ENCODE measurements around the gene WARS2.

GRCh38 chr1:119068427-119068826 lies 72.0 kb downstream of the WARS2 start:
- TF ChIP-seq EP300 (IDR thresholded peaks at IDR 0.05; ENCODE audit: borderline replicate concordance) (no peak), EGR1 (IDR thresholded peaks at IDR 0.05) (no peak), FOXM1 (IDR thresholded peaks at IDR 0.05; ENCODE audit: borderline replicate concordance, low read depth) (no peak), TAF1 (IDR thresholded peaks at IDR 0.05; ENCODE audit: low read depth) (no peak), YY1 (IDR thresholded peaks at IDR 0.05; ENCODE audit: low read depth) (no peak), ZBTB7A (IDR thresholded peaks at IDR 0.05; ENCODE audit: low read depth) (no peak), CEBPB (IDR thresholded peaks at IDR 0.05) (no peak), CREB1 (IDR thresholded peaks at IDR 0.05; ENCODE audit: low read depth) (no peak), MAX (IDR thresholded peaks at IDR 0.05) (no peak), NFIC (IDR thresholded peaks at IDR 0.05) (no peak), TEAD4 (IDR thresholded peaks at IDR 0.05) (no peak), RAD21 (IDR thresholded peaks at IDR 0.05; ENCODE audit: low read depth) (no peak), REST (IDR thresholded peaks at IDR 0.05; ENCODE audit: low read depth) (no peak)
